ENCODE results near the gene BBS7.

- TF ChIP-seq EZH2phosphoT487 (IDR thresholded peaks at IDR 0.05; ENCODE audit: borderline replicate concordance, low read depth, low read length) = no peak
- TF ChIP-seq, protein P1, sequence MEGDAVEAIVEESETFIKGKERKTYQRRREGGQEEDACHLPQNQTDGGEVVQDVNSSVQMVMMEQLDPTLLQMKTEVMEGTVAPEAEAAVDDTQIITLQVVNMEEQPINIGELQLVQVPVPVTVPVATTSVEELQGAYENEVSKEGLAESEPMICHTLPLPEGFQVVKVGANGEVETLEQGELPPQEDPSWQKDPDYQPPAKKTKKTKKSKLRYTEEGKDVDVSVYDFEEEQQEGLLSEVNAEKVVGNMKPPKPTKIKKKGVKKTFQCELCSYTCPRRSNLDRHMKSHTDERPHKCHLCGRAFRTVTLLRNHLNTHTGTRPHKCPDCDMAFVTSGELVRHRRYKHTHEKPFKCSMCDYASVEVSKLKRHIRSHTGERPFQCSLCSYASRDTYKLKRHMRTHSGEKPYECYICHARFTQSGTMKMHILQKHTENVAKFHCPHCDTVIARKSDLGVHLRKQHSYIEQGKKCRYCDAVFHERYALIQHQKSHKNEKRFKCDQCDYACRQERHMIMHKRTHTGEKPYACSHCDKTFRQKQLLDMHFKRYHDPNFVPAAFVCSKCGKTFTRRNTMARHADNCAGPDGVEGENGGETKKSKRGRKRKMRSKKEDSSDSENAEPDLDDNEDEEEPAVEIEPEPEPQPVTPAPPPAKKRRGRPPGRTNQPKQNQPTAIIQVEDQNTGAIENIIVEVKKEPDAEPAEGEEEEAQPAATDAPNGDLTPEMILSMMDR (conservative IDR thresholded peaks at IDR 0.05; ENCODE audit: low read length) = no peak
These were observed 84.1 kb downstream of the BBS7 start for GRCh38 chr4:121786221-121786620.

All from OCI-LY7 (cell line).